GM21717 (cell line): ENCODE results near the gene CHCT1.

Experiments
- ATAC-seq: cut with Tn5 transposase; IDR thresholded peaks from one replicate; pipeline ENCODE4 v1.9.1; 2021; ENCODE audit warnings: mild to moderate bottlenecking, moderate library complexity; ENCODE audit not compliant: unreplicated experiment

The CHCT1 gene

GRCh38 chr17:60439501-60439900 lies 17.2 kb downstream of the CHCT1 start:
- ATAC-seq = no peak

- ATAC-seq = no peak
Observed at GRCh38 chr17:60442271-60443173, 20.2 kb downstream of the CHCT1 start.

- no peak for ATAC-seq
Observed at GRCh38 chr17:60443713-60444112, 21.4 kb downstream of the CHCT1 start.

GRCh38 chr17:60445144-60445543 lies 22.9 kb downstream of the CHCT1 start:
- ATAC-seq = no peak

- ATAC-seq = no peak
Observed at GRCh38 chr17:60447375-60447774, 25.1 kb downstream of the CHCT1 start.

GRCh38 chr17:60451071-60451470 lies 28.8 kb downstream of the CHCT1 start:
- ATAC-seq = no peak

GRCh38 chr17:60451965-60452364 lies 29.7 kb downstream of the CHCT1 start:
- ATAC-seq = no peak

- ATAC-seq = no peak
Observed at GRCh38 chr17:60455378-60455777, 33.1 kb downstream of the CHCT1 start.

GRCh38 chr17:60457148-60457547 lies 34.9 kb downstream of the CHCT1 start:
- no peak for ATAC-seq

GRCh38 chr17:60461584-60461983 lies 39.3 kb downstream of the CHCT1 start:
- no peak for ATAC-seq

- no peak for ATAC-seq
Observed at GRCh38 chr17:60463157-60463835, 41.0 kb downstream of the CHCT1 start.

GRCh38 chr17:60464343-60464742 lies 42.1 kb downstream of the CHCT1 start:
- ATAC-seq = no peak

- ATAC-seq = no peak
Observed at GRCh38 chr17:60468371-60468770, 46.1 kb downstream of the CHCT1 start.

GRCh38 chr17:60471451-60471850 lies 49.2 kb downstream of the CHCT1 start:
- ATAC-seq = no peak

GRCh38 chr17:60472449-60472848 lies 50.2 kb downstream of the CHCT1 start:
- no peak for ATAC-seq

GRCh38 chr17:60473788-60474187 lies 51.5 kb downstream of the CHCT1 start:
- no peak for ATAC-seq
